ENCODE data around the gene CELSR1. TPM values are rescaled to one million over a fixed set of nuclear protein-coding genes. Genes with fewer than 3 reads are reported as not detected.

Gene CELSR1
- total and polyA plus RNA-seq, 7 donors: 0.23 to 5.0 (median 0.82) TPM

DNA sequence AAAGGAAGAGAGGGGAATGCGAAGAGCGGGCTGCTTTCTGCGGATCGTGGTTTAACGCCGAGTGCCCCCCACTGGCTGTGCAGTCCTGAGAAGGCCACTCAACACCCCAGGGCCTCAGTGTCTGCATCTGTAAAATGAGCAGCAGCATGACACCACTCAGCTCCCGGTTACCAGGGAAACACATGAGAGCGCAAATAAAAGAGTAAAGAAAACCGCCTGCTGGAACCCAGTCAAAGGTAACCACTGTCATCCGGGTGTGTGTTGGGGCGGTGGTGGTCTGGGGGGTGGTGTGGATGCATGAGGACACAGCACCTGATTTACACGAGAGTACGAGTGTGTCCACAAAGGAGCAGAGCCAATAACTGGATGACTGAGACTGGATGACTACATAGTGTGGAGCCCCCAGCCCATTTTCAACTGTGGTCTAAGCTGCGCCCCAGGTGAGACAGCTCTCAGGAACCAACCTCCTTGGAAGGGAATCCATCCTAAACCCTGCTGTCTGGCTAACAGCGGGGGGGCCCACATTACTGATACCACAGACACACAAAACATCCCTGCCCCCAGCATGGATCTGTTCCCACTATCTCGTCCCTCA, 5.7 kb downstream of the CELSR1 start:
- no peak overlapping the region for H3K4me3 ChIP-seq
- H3K27me3 ChIP-seq: peaks cover 10 to 24% (median 14%) of the 10 kb centered on the region in 3 donors
- 87 to 91% methylated on average over 16 of the region's 16 CpGs for WGBS, 2 donors
- H3K36me3 ChIP-seq: no peaks in the 10 kb centered on the region
- peaks cover 0 to 8% (median 2%) of the 10 kb centered on the region in 4 donors for H3K4me1 ChIP-seq
- no peaks in the 10 kb centered on the region for H3K9me3 ChIP-seq
- intact Hi-C loops (cut with DNase I): loop anchor here (10.0 kb wide), 1 partner anchor 537 kb away; no protein-coding TSS in a partner anchor
- no peak overlapping the region for H3K27ac ChIP-seq
- no peak for TF ChIP-seq EP300 (IDR thresholded peaks at IDR 0.05)
- TF ChIP-seq POLR2AphosphoS5 (IDR thresholded peaks at IDR 0.05): no peak
- TF ChIP-seq, protein P1, sequence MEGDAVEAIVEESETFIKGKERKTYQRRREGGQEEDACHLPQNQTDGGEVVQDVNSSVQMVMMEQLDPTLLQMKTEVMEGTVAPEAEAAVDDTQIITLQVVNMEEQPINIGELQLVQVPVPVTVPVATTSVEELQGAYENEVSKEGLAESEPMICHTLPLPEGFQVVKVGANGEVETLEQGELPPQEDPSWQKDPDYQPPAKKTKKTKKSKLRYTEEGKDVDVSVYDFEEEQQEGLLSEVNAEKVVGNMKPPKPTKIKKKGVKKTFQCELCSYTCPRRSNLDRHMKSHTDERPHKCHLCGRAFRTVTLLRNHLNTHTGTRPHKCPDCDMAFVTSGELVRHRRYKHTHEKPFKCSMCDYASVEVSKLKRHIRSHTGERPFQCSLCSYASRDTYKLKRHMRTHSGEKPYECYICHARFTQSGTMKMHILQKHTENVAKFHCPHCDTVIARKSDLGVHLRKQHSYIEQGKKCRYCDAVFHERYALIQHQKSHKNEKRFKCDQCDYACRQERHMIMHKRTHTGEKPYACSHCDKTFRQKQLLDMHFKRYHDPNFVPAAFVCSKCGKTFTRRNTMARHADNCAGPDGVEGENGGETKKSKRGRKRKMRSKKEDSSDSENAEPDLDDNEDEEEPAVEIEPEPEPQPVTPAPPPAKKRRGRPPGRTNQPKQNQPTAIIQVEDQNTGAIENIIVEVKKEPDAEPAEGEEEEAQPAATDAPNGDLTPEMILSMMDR (IDR thresholded peaks at IDR 0.05): no peak
- no peak for DNase-seq

DNA sequence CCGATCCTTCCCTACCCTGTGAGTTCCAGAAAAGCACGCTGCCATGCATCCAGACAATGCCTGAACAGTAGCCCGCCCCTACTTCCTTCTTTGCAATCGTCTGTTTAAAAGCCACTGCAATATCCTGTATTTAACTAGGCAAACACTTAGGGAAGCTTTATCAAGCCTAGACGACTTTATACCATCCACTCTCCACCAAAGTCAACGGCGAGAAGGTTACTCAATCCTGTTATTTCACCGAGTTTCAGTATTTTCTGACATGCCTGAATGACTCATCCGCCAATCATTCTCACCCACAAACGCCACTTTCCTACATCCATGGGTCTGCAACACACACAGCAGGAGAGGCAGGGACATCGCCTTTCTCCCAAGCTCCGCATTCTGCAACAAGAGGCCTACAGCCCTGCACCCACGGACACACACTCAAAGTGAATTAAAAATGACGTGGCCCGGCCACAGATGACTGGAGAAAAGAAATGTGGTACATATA, 9.3 kb downstream of the CELSR1 start:
- no peak overlapping the region for H3K4me3 ChIP-seq
- TF ChIP-seq, protein P1 (IDR thresholded peaks at IDR 0.05): no peak
- TF ChIP-seq POLR2AphosphoS5 (IDR thresholded peaks at IDR 0.05) (no peak), POLR2A (IDR thresholded peaks at IDR 0.05) (no peak)
- H3K27me3 ChIP-seq: peaks cover 0 to 6% (median 0%) of the 10 kb centered on the region in 3 donors
- intact Hi-C loops (cut with DNase I): no loop called here
- no peak overlapping the region for H3K27ac ChIP-seq
- H3K36me3 ChIP-seq: no peaks in the 10 kb centered on the region
- peaks cover 0 to 8% (median 2%) of the 10 kb centered on the region in 4 donors for H3K4me1 ChIP-seq
- DNase-seq: no peak
- no peaks in the 10 kb centered on the region for H3K9me3 ChIP-seq
- WGBS, 2 donors: 34 to 50% methylated on average over 15 of the region's 15 CpGs

DNA sequence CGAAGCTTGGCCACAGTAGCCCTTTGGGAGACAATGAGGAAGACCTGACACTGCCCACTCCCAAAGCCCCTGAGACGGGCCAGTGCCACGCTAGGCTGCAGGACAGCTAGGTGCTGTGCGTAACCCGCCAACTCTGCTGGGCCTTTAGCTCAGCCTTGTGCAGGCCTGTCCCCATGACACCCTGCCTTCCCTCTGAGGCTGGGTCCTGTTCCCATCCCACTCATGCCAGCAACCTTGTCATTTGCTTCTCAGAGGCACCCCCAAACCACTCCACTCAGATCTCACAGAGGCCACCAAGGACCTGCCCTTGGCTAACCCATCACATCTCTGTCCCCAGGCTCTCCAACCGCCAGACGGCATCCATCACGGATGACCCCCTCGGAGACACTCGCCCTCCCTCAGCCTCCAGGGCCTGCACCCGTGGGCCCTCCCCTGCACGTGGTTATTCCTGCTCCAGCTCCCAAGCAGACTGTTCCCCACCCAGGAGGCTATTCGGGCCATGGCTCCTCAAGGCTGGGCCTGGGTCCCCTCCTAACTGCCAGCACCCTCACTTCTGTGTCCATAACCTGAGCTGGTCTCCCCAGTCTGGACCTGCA, 11.1 kb downstream of the CELSR1 start:
- Histone ChIP-seq H3K27me3 (peaks cover 0 to 6% (median 0%) of the 10 kb centered on the region in 3 donors), H3K4me1 (peaks cover 0 to 8% (median 2%) of the 10 kb centered on the region in 4 donors), H3K36me3 (no peaks in the 10 kb centered on the region), H3K27ac (no peak overlapping the region), H3K4me3 (no peak overlapping the region), H3K9me3 (no peaks in the 10 kb centered on the region)
- DNase-seq: no peak
- intact Hi-C loops (cut with DNase I): no loop called here
- 76 to 87% methylated on average over 13 of the region's 13 CpGs for WGBS, 2 donors
- TF ChIP-seq POLR2A (IDR thresholded peaks at IDR 0.05) (no peak), EP300 (IDR thresholded peaks at IDR 0.05) (no peak), POLR2AphosphoS5 (IDR thresholded peaks at IDR 0.05) (no peak)
- TF ChIP-seq, protein P1 (IDR thresholded peaks at IDR 0.05): no peak

DNA sequence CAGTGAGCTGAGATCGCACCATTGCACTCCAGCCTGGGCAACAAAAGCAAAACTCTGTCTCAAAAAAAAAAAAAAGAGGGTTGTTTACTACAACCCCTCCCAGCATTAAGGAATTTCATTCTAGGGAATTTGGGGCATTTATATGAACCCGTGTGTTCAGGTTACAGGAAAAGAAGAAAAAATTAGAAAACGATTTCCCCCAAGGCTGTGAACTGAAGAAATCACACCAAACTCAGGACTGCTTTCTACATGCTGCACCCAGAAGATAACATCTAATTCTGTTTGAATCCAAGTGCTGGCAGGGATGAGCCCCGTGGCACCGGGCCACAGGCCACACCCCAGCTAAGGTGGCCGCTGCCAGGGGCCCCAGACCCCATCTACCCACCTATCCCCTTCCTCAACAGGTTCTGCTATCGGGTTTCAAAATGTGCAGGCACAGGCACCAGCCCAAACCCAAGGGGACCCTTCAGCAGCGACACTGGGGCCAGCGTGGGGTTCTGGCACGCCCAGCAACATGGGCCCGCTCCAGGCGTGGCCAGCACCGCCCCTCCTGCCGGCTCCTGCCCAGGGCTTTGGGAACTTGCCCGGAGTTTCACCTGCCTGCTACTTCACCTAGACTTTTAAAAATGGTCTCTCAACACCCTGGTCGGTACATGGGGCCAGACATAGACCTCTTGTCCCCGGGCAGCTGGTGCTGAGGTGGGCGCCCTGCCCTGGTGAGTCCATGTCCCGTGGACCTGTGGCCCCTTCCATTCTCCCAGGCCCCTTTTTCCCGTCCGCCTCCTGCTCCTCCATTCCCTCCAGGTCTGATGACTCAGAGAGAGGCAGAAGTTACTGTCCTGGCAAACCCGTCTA, 11.8 kb downstream of the CELSR1 start:
- H3K4me1 ChIP-seq: peaks cover 0 to 1% (median 0%) of the 10 kb centered on the region in 4 donors
- no peak for TF ChIP-seq POLR2A (IDR thresholded peaks at IDR 0.05)
- TF ChIP-seq EP300 (IDR thresholded peaks at IDR 0.05): no peak
- TF ChIP-seq, protein P1 (IDR thresholded peaks at IDR 0.05): no peak
- TF ChIP-seq POLR2AphosphoS5 (IDR thresholded peaks at IDR 0.05): no peak
- WGBS, 2 donors: 23 to 72% methylated on average over 22 of the region's 22 CpGs

More for the DNA sequence above, 11.8 kb downstream of the CELSR1 start:
- H3K9me3 ChIP-seq: no peaks in the 10 kb centered on the region
- no peak overlapping the region for H3K4me3 ChIP-seq
- intact Hi-C loops (cut with DNase I): no loop called here
- no peak for DNase-seq
- peaks cover 0 to 6% (median 0%) of the 10 kb centered on the region in 3 donors for H3K27me3 ChIP-seq
- H3K27ac ChIP-seq: no peak overlapping the region
- H3K36me3 ChIP-seq: no peaks in the 10 kb centered on the region

Data from sigmoid colon (tissue), 7 donors.